Activated CD4-positive, alpha-beta T cell treated with anti-CD3 and anti-CD28 coated beads, Interleukin-2, amount 50 U/mL, for 1 hour (primary cell): Measurements from ENCODE around the gene ATP4B.

Experiments used
- DNase-seq: peaks from one replicate; pipeline ENCODE4 v3.0.0-alpha.2; 2020

The ATP4B gene

GRCh38 chr13:113605461-113605860 lies 52.5 kb downstream of the ATP4B start:
- DNase-seq: no peak

- no peak for DNase-seq
These were observed 53.8 kb downstream of the ATP4B start for GRCh38 chr13:113604186-113604585.

DNA sequence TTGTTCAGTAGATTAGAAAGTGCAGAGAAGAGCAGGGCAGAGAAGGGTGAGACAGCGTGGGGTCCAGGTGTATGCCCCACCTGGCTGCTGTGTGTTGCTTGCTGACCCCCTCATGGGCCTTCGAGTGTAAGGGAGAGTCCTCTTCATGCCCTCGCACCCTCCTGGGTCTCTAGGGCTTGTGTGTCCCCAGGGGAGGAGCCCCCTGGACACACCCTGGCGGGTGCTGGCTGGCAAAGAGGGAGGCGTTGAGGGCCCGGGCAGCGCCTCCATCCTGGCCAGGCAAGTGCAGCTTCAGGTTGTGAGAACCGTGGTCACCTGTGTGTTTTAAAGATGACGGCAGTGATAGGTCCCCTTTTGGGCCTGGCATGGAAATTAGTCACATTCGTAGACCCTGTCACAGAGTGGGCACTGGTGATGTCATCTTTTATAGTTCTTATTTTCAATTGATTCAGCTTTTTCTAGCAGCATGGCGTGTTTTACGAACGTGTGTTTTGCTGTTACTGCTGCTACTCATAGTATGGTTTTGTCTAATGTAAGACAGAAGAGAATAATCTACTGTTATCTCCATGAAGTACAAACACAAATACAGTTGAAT lies 54.8 kb downstream of the ATP4B start:
- DNase-seq: no peak

DNA sequence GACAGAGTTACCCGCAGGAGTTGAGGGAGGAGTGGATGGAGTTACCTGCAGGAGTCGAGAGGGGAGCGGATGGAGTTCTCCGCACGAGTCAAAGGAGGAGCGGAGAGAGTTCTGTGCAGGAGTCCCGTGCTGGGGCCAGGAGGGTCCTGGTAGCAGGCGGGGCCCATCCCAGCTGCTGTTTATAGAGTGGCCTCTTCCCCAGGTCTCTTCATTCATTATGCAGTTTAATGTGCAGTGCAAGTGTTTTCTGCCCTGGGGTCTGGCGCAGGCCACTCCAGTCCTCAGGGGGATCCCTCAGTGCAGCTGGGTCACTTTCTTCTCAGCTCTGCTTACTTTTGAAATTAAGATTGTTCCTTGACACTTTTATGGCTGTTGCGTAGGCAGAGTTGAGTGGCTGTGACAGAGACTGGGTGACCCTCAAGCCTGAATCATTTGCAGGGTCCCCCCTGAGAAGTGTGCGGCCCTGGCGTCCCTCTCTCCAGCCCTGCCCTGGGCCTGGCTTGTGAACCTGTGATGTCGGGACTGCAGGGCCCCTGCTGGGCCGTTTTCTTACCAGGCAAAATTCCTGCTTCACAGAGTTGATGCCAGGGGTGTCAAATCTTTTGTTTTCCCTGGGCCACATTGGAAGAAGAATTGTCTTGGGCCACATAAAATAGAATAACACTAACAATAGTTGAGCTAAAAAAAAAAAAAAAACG lies 55.6 kb downstream of the ATP4B start:
- no peak for DNase-seq

DNA sequence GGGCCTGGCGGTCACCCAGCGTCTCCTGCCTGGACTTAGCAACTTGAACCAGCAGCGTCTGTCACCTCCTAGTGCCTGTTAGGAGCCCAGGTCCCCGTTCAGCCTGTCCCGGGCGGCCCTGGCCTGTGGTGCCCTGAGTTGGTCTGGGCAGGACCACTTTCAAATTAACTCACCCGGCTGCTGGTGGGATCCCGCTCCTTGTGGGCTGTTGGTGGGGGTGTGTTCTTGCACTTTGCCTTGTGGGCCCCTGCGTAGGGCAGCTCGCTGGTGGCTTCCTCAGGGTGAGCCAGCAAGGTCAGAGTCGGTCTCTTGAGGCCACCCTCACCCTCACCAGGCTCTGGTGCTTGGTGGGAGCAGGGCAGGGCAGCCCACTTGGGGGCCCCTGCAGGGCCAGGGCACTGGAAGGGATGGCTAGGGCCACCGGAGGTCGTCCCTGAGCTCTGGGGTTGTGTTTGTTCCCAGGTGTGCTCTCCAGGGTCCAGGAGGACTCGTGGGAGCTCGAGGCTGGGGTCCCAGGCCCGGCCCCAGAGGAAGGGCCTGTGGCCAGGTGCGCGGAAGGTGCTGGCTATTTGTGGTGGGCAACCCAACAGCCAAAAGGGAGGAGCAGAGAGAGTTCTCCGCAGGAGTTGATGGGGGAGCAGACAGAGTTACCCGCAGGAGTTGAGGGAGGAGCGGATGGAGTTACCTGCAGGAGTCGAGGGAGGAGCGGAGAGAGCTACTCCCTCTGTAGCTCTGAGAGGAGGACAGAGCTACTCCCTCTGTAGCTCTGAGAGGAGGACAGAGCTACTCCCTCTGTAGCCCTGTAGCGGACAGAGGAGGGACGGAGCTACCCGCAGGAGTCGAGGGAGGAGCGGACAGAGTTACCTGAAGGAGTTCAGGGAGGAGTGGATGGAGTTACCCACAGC lies 56.6 kb downstream of the ATP4B start:
- DNase-seq: no peak

GRCh38 chr13:113599391-113599790 lies 58.6 kb downstream of the ATP4B start:
- no peak for DNase-seq
